PC-9 (cell line): ENCODE results near the gene TMEM97. TPM values are rescaled to one million over a fixed set of nuclear protein-coding genes. Genes with fewer than 3 reads are reported as not detected.
A peak's percentile ranks its signal among the peaks of the same experiment; 100 is the strongest.

Source experiments
- BruUV-seq: library from RNA; stranded (reverse); fragments of 400-500 nt; replicated peaks from 2 replicates; lab custom pipeline; 2021; lab: Mats Ljungman, UMichigan
- CTCF ChIA-PET: fragments of 300-600 bp; sonication (Branson Sonifier 250); formaldehyde crosslinking; loops from one replicate; lab custom pipeline; 2022; ENCODE audit warnings: antibody characterized with exemption; lab: Charles Lee
- POLR2A ChIA-PET: fragments of 300-600 bp; sonication (Branson Sonifier 250); formaldehyde crosslinking; loops from one replicate; lab custom pipeline; 2022; ENCODE audit warnings: antibody characterized with exemption; ENCODE audit not compliant: unreplicated experiment; lab: Charles Lee
- DNase-seq, 2 experiments: peaks; one replicate each; pipeline versions ENCODE4 v3.0.0 to v3.0.0-alpha.2; 2015 to 2022; ENCODE audit warnings: mixed read lengths in 1 of 2
- H2AFZ ChIP-seq: fragments of 200-600 bp; sonication (generic); 2 replicates; pipeline ENCODE4 v1.8.1; 2017; ENCODE audit warnings: antibody characterized with exemption
- H3F3A ChIP-seq: fragments of 200-600 bp; sonication (generic); 2 replicates; pipeline ENCODE4 v1.8.1; 2017; ENCODE audit warnings: antibody characterized with exemption, mild to moderate bottlenecking, low read depth; ENCODE audit not compliant: insufficient read depth
- H3K27ac ChIP-seq: fragments of 200-600 bp; sonication (generic); 2 replicates; pipeline ENCODE4 v1.6.1; 2016; ENCODE audit warnings: mixed run types
- H3K27me3 ChIP-seq: fragments of 200-600 bp; sonication (generic); 2 replicates; pipeline ENCODE4 v1.6.1; 2016; ENCODE audit warnings: low read depth, mixed run types; ENCODE audit not compliant: insufficient read depth
- H3K36me3 ChIP-seq: fragments of 200-600 bp; sonication (generic); 2 replicates; pipeline ENCODE4 v1.6.1; 2016; ENCODE audit warnings: low read depth, mixed run types
- H3K4me1 ChIP-seq: fragments of 200-600 bp; sonication (generic); replicated peaks from 2 replicates; pipeline ENCODE4 v1.6.1; 2016; ENCODE audit warnings: mixed run types; ENCODE audit not compliant: insufficient read depth
- H3K4me2 ChIP-seq: fragments of 200-600 bp; sonication (generic); 2 replicates; pipeline ENCODE4 v1.6.1; 2017; ENCODE audit warnings: mixed run types
- H3K4me3 ChIP-seq: fragments of 200-600 bp; sonication (generic); 2 replicates; pipeline ENCODE4 v1.6.1; 2016; ENCODE audit warnings: mixed run types
- H3K79me2 ChIP-seq: fragments of 200-600 bp; sonication (generic); 2 replicates; pipeline ENCODE4 v1.6.1; 2017; ENCODE audit warnings: low read depth, mixed run types
- H3K9me2 ChIP-seq: fragments of 200-600 bp; sonication (generic); 2 replicates; pipeline ENCODE4 v1.8.1; 2017; ENCODE audit warnings: mild to moderate bottlenecking; ENCODE audit not compliant: insufficient read depth
- H3K9me3 ChIP-seq: fragments of 200-600 bp; sonication (generic); 2 replicates; pipeline ENCODE4 v1.8.1; 2016; ENCODE audit warnings: low read depth; ENCODE audit not compliant: insufficient read depth
- H4K20me1 ChIP-seq: fragments of 200-600 bp; sonication (generic); 2 replicates; pipeline ENCODE4 v1.8.1; 2017; ENCODE audit not compliant: insufficient read depth
- CTCF ChIP-seq: fragments of 200-600 bp; sonication (generic); conservative IDR thresholded peaks from 2 replicates; pipeline ENCODE4 v1.6.1; 2017; ENCODE audit warnings: mixed run types, antibody characterized with exemption, mild to moderate bottlenecking, moderate library complexity
- EZH2 ChIP-seq: fragments of 200-600 bp; sonication (generic); IDR thresholded peaks from 2 replicates; pipeline ENCODE4 v1.8.0; 2017; ENCODE audit warnings: antibody characterized with exemption, low read depth
- intact Hi-C: fragments of 100-400 bp; cut with micrococcal nuclease; formaldehyde crosslinking; loops from one replicate; pipeline ENCODE4 v1.10.0; 2022; ENCODE audit not compliant: unreplicated experiment
- total RNA-seq: library from RNA; stranded (reverse); gene quantifications from 2 replicates; pipeline ENCODE4 v1.2.3, GENCODE V29; 2021

Gene TMEM97
- total RNA-seq, 1 experiment from 2014 or later: 46.4 TPM

- intact Hi-C loops: loop anchor here (1.0 kb wide), 1 partner anchor 21 kb away; no protein-coding TSS in a partner anchor
- TF ChIP-seq EZH2: no peak
- TF ChIP-seq CTCF: no peak
- H3K36me3 ChIP-seq: peaks cover 22% of the 10 kb centered on the region
Measured at GRCh38 chr17:28357061-28357900, 38.3 kb downstream of the TMEM97 start, which contains the start of gene POLDIP2. TSS of gene POLDIP2 (minus strand) at chr17:28357527. CDS start at chr17:28357448, 79 bp downstream.

GRCh38 chr17:28357901-28358197, 38.8 kb downstream of the TMEM97 start:
- H3K4me3 ChIP-seq: peak overlapping the region; percentile 84
- H3K9me3 ChIP-seq: no peaks in the 10 kb centered on the region
- DNase-seq: no peak
- no peaks in the 10 kb centered on the region for H3F3A ChIP-seq
- CTCF ChIA-PET: interaction anchor here (0.6 kb wide), 1 partner anchor 58 kb away, joined by 3 read pairs; no protein-coding TSS in a partner anchor
- peaks cover 19% of the 10 kb centered on the region for H3K36me3 ChIP-seq
- intact Hi-C loops: loop anchor here (1.0 kb wide), 1 partner anchor 22 kb away; no protein-coding TSS in a partner anchor
- peaks cover 34% of the 10 kb centered on the region for H3K79me2 ChIP-seq
- peak overlapping the region; percentile 91 for H3K4me2 ChIP-seq
- no peaks in the 10 kb centered on the region for H3K9me2 ChIP-seq
- no peaks in the 10 kb centered on the region for H3K27me3 ChIP-seq
- POLR2A ChIA-PET: interaction anchor here (0.6 to 1.4 kb wide), 7 partner anchors 10 to 59 kb away, joined by 3 to 24 read pairs (median 6); partner anchors contain the start of genes IFT20, TNFAIP1 and VTN
- BruUV-seq: TSS peak; percentile 65
- peaks cover 19% of the 10 kb centered on the region for H3K4me1 ChIP-seq
- TF ChIP-seq CTCF: no peak
- TF ChIP-seq EZH2: no peak
- no peaks in the 10 kb centered on the region; the same call in 1 of the 2 replicates for H4K20me1 ChIP-seq
- H3K27ac ChIP-seq: peak overlapping the region; percentile 23; the same call in 1 of the 2 replicates
- peak overlapping the region; percentile 85 for H2AFZ ChIP-seq

More at GRCh38 chr17:28357061-28357900, 38.3 kb downstream of the TMEM97 start, which contains the start of gene POLDIP2:
- Histone ChIP-seq H3K4me2 (peak within 1 kb of the TSS; percentile 91), H4K20me1 (no peaks in the 10 kb centered on the region; the same call in 1 of the 2 replicates), H3K4me3 (peak within 1 kb of the TSS; percentile 84), H3K27ac (peak within 1 kb of the TSS; percentile 23; the same call in 1 of the 2 replicates), H3F3A (no peaks in the 10 kb centered on the region), H3K4me1 (peaks cover 19% of the 10 kb centered on the region), H3K27me3 (no peaks in the 10 kb centered on the region), H3K9me3 (no peaks in the 10 kb centered on the region), H3K79me2 (peaks cover 34% of the 10 kb centered on the region), H3K9me2 (no peaks in the 10 kb centered on the region), H2AFZ (peak within 1 kb of the TSS; percentile 93)
- BruUV-seq: no TSS peak
- ChIA-PET POLR2A (interaction anchor here (0.6 to 1.4 kb wide), 8 partner anchors 10 to 271 kb away, joined by 3 to 24 read pairs (median 6); partner anchors contain the start of genes IFT20, TNFAIP1 and VTN), CTCF (interaction anchor here (0.6 kb wide), 1 partner anchor 59 kb away, joined by 3 read pairs; no protein-coding TSS in a partner anchor)
- DNase-seq: peak; percentile 87 to 94

- no peak overlapping the region for H3K27ac ChIP-seq
- peaks cover 19% of the 10 kb centered on the region for H3K36me3 ChIP-seq
- no peak overlapping the region for H2AFZ ChIP-seq
- H3K4me1 ChIP-seq: peaks cover 8% of the 10 kb centered on the region
- POLR2A ChIA-PET: no interaction called here
- H4K20me1 ChIP-seq: no peaks in the 10 kb centered on the region; the same call in 1 of the 2 replicates
- peaks cover 11% of the 10 kb centered on the region for H3K79me2 ChIP-seq
- BruUV-seq: no TSS peak
- intact Hi-C loops: no loop called here
- H3K4me3 ChIP-seq: no peak overlapping the region
- no peaks in the 10 kb centered on the region for H3K9me3 ChIP-seq
- CTCF ChIA-PET: no interaction called here
- no peak for DNase-seq
- no peaks in the 10 kb centered on the region for H3K27me3 ChIP-seq
- no peak for TF ChIP-seq EZH2
- TF ChIP-seq CTCF: no peak
- no peaks in the 10 kb centered on the region for H3K9me2 ChIP-seq
- H3K4me2 ChIP-seq: no peak overlapping the region
- H3F3A ChIP-seq: 0 out of 2 replicates have a peak, but pooled peaks cover 3% of the 10 kb centered on the region
Measured at GRCh38 chr17:28363186-28363585, 44.2 kb downstream of the TMEM97 start.
